Duodenal mucosa (tissue), 2 donors: Measurements from ENCODE around the gene RASL12.

Source experiments
- H3K27ac ChIP-seq: one replicate; pipeline ENCODE4 v1.7.0; 2013; ENCODE audit warnings: low read depth, low read length
- H3K27me3 ChIP-seq, 2 donors: one replicate each; pipeline ENCODE4 v1.7.0; 2013; ENCODE audit warnings: low read length in 2 of 2, control low read depth in 1 of 2; ENCODE audit not compliant: insufficient read depth in 2 of 2, control insufficient read depth in 1 of 2
- H3K36me3 ChIP-seq, 2 donors: one replicate each; pipeline ENCODE4 v1.7.0; 2013; ENCODE audit warnings: low read length in 2 of 2, control low read depth in 1 of 2; ENCODE audit not compliant: insufficient read depth in 2 of 2, control insufficient read depth in 1 of 2
- H3K4me1 ChIP-seq, 2 donors: one replicate each; pipeline ENCODE4 v1.7.0; 2013; ENCODE audit warnings: low read length in 2 of 2, control low read depth in 1 of 2; ENCODE audit not compliant: insufficient read depth in 2 of 2, control insufficient read depth in 1 of 2
- H3K4me3 ChIP-seq, 2 donors: one replicate each; pipeline ENCODE4 v1.7.0; 2013; ENCODE audit warnings: low read length in 2 of 2, low read depth in 1 of 2
- H3K9ac ChIP-seq, 2 donors: one replicate each; pipeline ENCODE4 v1.7.0; 2013; ENCODE audit warnings: low read length in 2 of 2, low read depth in 1 of 2
- H3K9me3 ChIP-seq, 2 donors: one replicate each; pipeline ENCODE4 v1.7.0; 2013; ENCODE audit warnings: low read length in 2 of 2, control low read depth in 1 of 2; ENCODE audit not compliant: control insufficient read depth in 1 of 2

Gene RASL12

GRCh38 chr15:65092911-65093792, 25.4 kb upstream of the RASL12 start:
- no peak overlapping the region for H3K4me3 ChIP-seq
- H3K4me1 ChIP-seq = peaks cover 32 to 42% of the 10 kb centered on the region in 2 donors
- peaks cover 5 to 6% of the 10 kb centered on the region in 2 donors for H3K36me3 ChIP-seq
- no peak overlapping the region for H3K9ac ChIP-seq
- no peak overlapping the region for H3K27ac ChIP-seq
- H3K27me3 ChIP-seq = no peaks in the 10 kb centered on the region
- H3K9me3 ChIP-seq = no peaks in the 10 kb centered on the region

- H3K9ac ChIP-seq = no peak overlapping the region
- H3K4me1 ChIP-seq = peaks cover 41 to 52% of the 10 kb centered on the region in 2 donors
- H3K4me3 ChIP-seq = no peak overlapping the region
- no peaks in the 10 kb centered on the region for H3K9me3 ChIP-seq
- H3K36me3 ChIP-seq = no peaks in the 10 kb centered on the region
- H3K27ac ChIP-seq = no peak overlapping the region
- H3K27me3 ChIP-seq = no peaks in the 10 kb centered on the region
Observed at GRCh38 chr15:65091946-65092770, 24.4 kb upstream of the RASL12 start.

- H3K4me3 ChIP-seq = peak overlapping the region in 1 of 2 donors; percentile 30
- H3K27me3 ChIP-seq = no peaks in the 10 kb centered on the region
- no peaks in the 10 kb centered on the region for H3K9me3 ChIP-seq
- peak overlapping the region; percentile 4 to 58 for H3K9ac ChIP-seq
- peak overlapping the region; percentile 67 for H3K27ac ChIP-seq
- H3K36me3 ChIP-seq = no peaks in the 10 kb centered on the region
- peaks cover 40 to 54% of the 10 kb centered on the region in 2 donors for H3K4me1 ChIP-seq
Observed at GRCh38 chr15:65089206-65089824, 21.5 kb upstream of the RASL12 start.

GRCh38 chr15:65088643-65089021, 20.8 kb upstream of the RASL12 start:
- H3K27me3 ChIP-seq = no peaks in the 10 kb centered on the region
- peaks cover 38 to 55% of the 10 kb centered on the region in 2 donors for H3K4me1 ChIP-seq
- H3K9me3 ChIP-seq = no peaks in the 10 kb centered on the region
- no peak overlapping the region for H3K4me3 ChIP-seq
- peak overlapping the region; percentile 67 for H3K27ac ChIP-seq
- H3K9ac ChIP-seq = peak overlapping the region; percentile 58 to 63
- no peaks in the 10 kb centered on the region for H3K36me3 ChIP-seq

GRCh38 chr15:65087873-65088642, 20.3 kb upstream of the RASL12 start:
- H3K9ac ChIP-seq = peak overlapping the region; percentile 58 to 63
- H3K4me1 ChIP-seq = peaks cover 38 to 61% of the 10 kb centered on the region in 2 donors
- H3K9me3 ChIP-seq = no peaks in the 10 kb centered on the region
- peak overlapping the region; percentile 67 for H3K27ac ChIP-seq
- no peak overlapping the region for H3K4me3 ChIP-seq
- no peaks in the 10 kb centered on the region for H3K27me3 ChIP-seq
- no peaks in the 10 kb centered on the region for H3K36me3 ChIP-seq

GRCh38 chr15:65087411-65087810, 19.6 kb upstream of the RASL12 start:
- Histone ChIP-seq H3K4me1 (peaks cover 44 to 67% of the 10 kb centered on the region in 2 donors), H3K27ac (peak overlapping the region; percentile 35), H3K9ac (peak overlapping the region in 1 of 2 donors; percentile 58), H3K4me3 (no peak overlapping the region), H3K9me3 (no peaks in the 10 kb centered on the region), H3K27me3 (no peaks in the 10 kb centered on the region), H3K36me3 (no peaks in the 10 kb centered on the region)

- H3K9ac ChIP-seq = no peak overlapping the region
- H3K4me1 ChIP-seq = peaks cover 51 to 73% of the 10 kb centered on the region in 2 donors
- H3K9me3 ChIP-seq = no peaks in the 10 kb centered on the region
- no peaks in the 10 kb centered on the region for H3K27me3 ChIP-seq
- no peak overlapping the region for H3K27ac ChIP-seq
- H3K36me3 ChIP-seq = no peaks in the 10 kb centered on the region
- no peak overlapping the region for H3K4me3 ChIP-seq
Observed at GRCh38 chr15:65086680-65087111, 18.9 kb upstream of the RASL12 start.

- Histone ChIP-seq H3K4me1 (peaks cover 52 to 73% of the 10 kb centered on the region in 2 donors), H3K27me3 (no peaks in the 10 kb centered on the region), H3K9ac (no peak overlapping the region), H3K9me3 (no peaks in the 10 kb centered on the region), H3K36me3 (no peaks in the 10 kb centered on the region), H3K4me3 (no peak overlapping the region), H3K27ac (no peak overlapping the region)
Observed at GRCh38 chr15:65085990-65086679, 18.3 kb upstream of the RASL12 start.

GRCh38 chr15:65085207-65085753, 17.5 kb upstream of the RASL12 start:
- H3K27me3 ChIP-seq = no peaks in the 10 kb centered on the region
- H3K4me1 ChIP-seq = peaks cover 52 to 73% of the 10 kb centered on the region in 2 donors
- no peaks in the 10 kb centered on the region for H3K9me3 ChIP-seq
- no peak overlapping the region for H3K4me3 ChIP-seq
- H3K36me3 ChIP-seq = no peaks in the 10 kb centered on the region
- H3K9ac ChIP-seq = no peak overlapping the region
- no peak overlapping the region for H3K27ac ChIP-seq
